Stimulated activated CD8-positive, alpha-beta memory T cell treated with anti-CD3 and anti-CD28 coated beads, Interleukin-12 subunit alpha, Interleukin-12 subunit beta, amount 100 ng/mL, for 24 hours (primary cell): ENCODE data around the gene PRAMEF5.
"Not testable (repeated sequence)": the region's sequence is repeated elsewhere in the genome, so short reads cannot be mapped to it uniquely, and the experiment has no call there.

Experiments
- DNase-seq: peaks from one replicate; pipeline ENCODE4 v3.0.0-alpha.2; 2020; ENCODE audit errors: extremely low read depth

The PRAMEF5 gene

GRCh38 chr1:13277016-13277415 is 23.0 kb downstream of the PRAMEF5 start:
- DNase-seq: not testable (repeated sequence)

GRCh38 chr1:13279617-13280016 is 25.6 kb downstream of the PRAMEF5 start:
- not testable (repeated sequence) for DNase-seq

- not testable (repeated sequence) for DNase-seq
Observed at GRCh38 chr1:13285037-13285436, 31.0 kb downstream of the PRAMEF5 start, which contains the start of gene PRAMEF8. TSS of gene PRAMEF8 (minus strand) at chr1:13285137. CDS start at chr1:13284091, 1,046 bp downstream.

GRCh38 chr1:13289030-13289429 is 35.0 kb downstream of the PRAMEF5 start:
- DNase-seq: not testable (repeated sequence)

- not testable (repeated sequence) for DNase-seq
Observed at GRCh38 chr1:13297216-13297931, 43.4 kb downstream of the PRAMEF5 start.

- not testable (repeated sequence) for DNase-seq
Observed at GRCh38 chr1:13298699-13299098, 44.7 kb downstream of the PRAMEF5 start.

- DNase-seq: not testable (repeated sequence)
Observed at GRCh38 chr1:13302197-13302596, 48.2 kb downstream of the PRAMEF5 start.

GRCh38 chr1:13303239-13303638 is 49.2 kb downstream of the PRAMEF5 start, which contains the start of gene PRAMEF33:
TSS of gene PRAMEF33 (plus strand) at chr1:13303539. CDS start at chr1:13305955, 2,416 bp downstream.
- not testable (repeated sequence) for DNase-seq
